K562 (cell line): ENCODE results near the gene CEP76. TPM values are rescaled to one million over a fixed set of nuclear protein-coding genes. Genes with fewer than 3 reads are reported as not detected.

Experiments
- ATAC-seq: fragments of 200-7000 bp; cut with Tn5 transposase; 3 replicates; pipeline ENCODE4 v1.9.1; 2020; ENCODE audit warnings: moderate library complexity
- BruUV-seq: library from RNA; stranded (reverse); fragments of 400-500 nt; replicated peaks from 2 replicates; lab custom pipeline; 2021; lab: Mats Ljungman, UMichigan
- CTCF ChIA-PET: fragments of 300-600 bp; formaldehyde crosslinking; extraction: SDS; loops from one replicate; lab custom pipeline; 2021; ENCODE audit warnings: low intra/inter-chr PET ratio; lab: Yijun Ruan, JAX
- POLR2A ChIA-PET: fragments of 300-600, 350-650 bp; sonication (Branson Sonifier 250); formaldehyde crosslinking; extraction: SDS; loops from one replicate; lab custom pipeline; 2021; ENCODE audit warnings: antibody characterized with exemption, inconsistent platforms; lab: Yijun Ruan, JAX
- DNase-seq, 4 experiments: peaks; one replicate each; pipeline versions ENCODE4 v3.0.0 to v3.0.0-alpha.2; 2011 to 2018; ENCODE audit warnings: low spot score in 3 of 4, mixed read lengths in 3 of 4; ENCODE audit errors: extremely low read depth in 1 of 4
- FAIRE-seq: peaks from 2 replicates; lab custom pipeline; 2011; peaks lifted over from hg19 to GRCh38; lab: Jason Lieb, UNC
- H2AFZ ChIP-seq: 2 replicates; pipeline ENCODE4 v1.6.0; 2011; ENCODE audit warnings: low read depth, low read length, control low read depth, inconsistent platforms
- H3K27ac ChIP-seq: fragments of 200-600 bp; 3 replicates; pipeline ENCODE4 v1.8.0; 2011; ENCODE audit warnings: low read depth, mild to moderate bottlenecking, control low read depth, inconsistent platforms, low read length, moderate library complexity, mixed read lengths; ENCODE audit errors: extremely low read depth
- H3K27me3 ChIP-seq, 2 experiments: fragments of 300-600 bp in 1 of 2; 2 replicates in 1 of 2; 3 replicates in 1 of 2; pipeline versions ENCODE4 v1.6.0 to v1.8.0; 2011; ENCODE audit warnings: inconsistent platforms in 2 of 2, low read length in 2 of 2, mild to moderate bottlenecking in 1 of 2, mixed read lengths in 1 of 2, moderate library complexity in 1 of 2; ENCODE audit not compliant: control insufficient read depth in 2 of 2, insufficient read depth in 2 of 2
- H3K36me3 ChIP-seq: fragments of 300-600 bp; 3 replicates; pipeline ENCODE4 v1.8.0; 2011; ENCODE audit warnings: mild to moderate bottlenecking, low read length, inconsistent platforms; ENCODE audit not compliant: control insufficient read depth, insufficient read depth
- H3K4me1 ChIP-seq, 2 experiments: fragments of 200-600 bp in 1 of 2; replicated peaks in 1 of 2; 2 replicates in 1 of 2; 3 replicates in 1 of 2; pipeline versions ENCODE4 v1.5.1 to v1.8.0; 2011; ENCODE audit warnings: inconsistent platforms in 2 of 2, low read length in 2 of 2, mild to moderate bottlenecking in 1 of 2, mixed read lengths in 1 of 2, moderate library complexity in 1 of 2; ENCODE audit not compliant: control insufficient read depth in 2 of 2, insufficient read depth in 2 of 2
- H3K4me2 ChIP-seq: 2 replicates; pipeline ENCODE4 v1.6.1; 2011; ENCODE audit warnings: low read length, control low read depth, inconsistent platforms, mixed read lengths; ENCODE audit not compliant: insufficient read depth
- H3K4me3 ChIP-seq: fragments of 200-600 bp; sonication (generic), shearing (Covaris generic); 2 replicates; pipeline ENCODE4 v1.5.1; 2016; ENCODE audit warnings: control low read depth, inconsistent platforms
- H3K79me2 ChIP-seq: fragments of 200-600 bp; 3 replicates; pipeline ENCODE4 v1.8.0; 2011; ENCODE audit warnings: low read length, inconsistent platforms; ENCODE audit not compliant: control insufficient read depth, insufficient read depth
- H3K9ac ChIP-seq, 2 experiments: 2 replicates each; pipeline versions ENCODE4 v1.6.0 to v1.6.1; 2011; ENCODE audit warnings: low read depth in 2 of 2, low read length in 2 of 2, control low read depth in 1 of 2, inconsistent platforms in 1 of 2, mild to moderate bottlenecking in 1 of 2, mixed read lengths in 1 of 2; ENCODE audit not compliant: insufficient read depth in 1 of 2
- H3K9me1 ChIP-seq: one replicate; pipeline ENCODE4 v1.6.0; 2011; ENCODE audit warnings: inconsistent platforms, mild to moderate bottlenecking, low read length, moderate library complexity; ENCODE audit not compliant: control insufficient read depth, insufficient read depth
- H3K9me3 ChIP-seq: replicated peaks from 2 replicates; pipeline ENCODE4 v1.5.1; 2011; ENCODE audit warnings: low read depth, low read length, inconsistent platforms; ENCODE audit not compliant: control insufficient read depth, insufficient read depth
- H4K20me1 ChIP-seq: replicated peaks from 2 replicates; pipeline ENCODE4 v1.6.1; 2011; ENCODE audit warnings: low read length, inconsistent platforms, mixed read lengths; ENCODE audit not compliant: control insufficient read depth, insufficient read depth
- ATF7 ChIP-seq: fragments of 450-650 bp; IDR thresholded peaks from 2 replicates; pipeline ENCODE4 v1.7.1; 2014; ENCODE audit warnings: mild to moderate bottlenecking, moderate library complexity
- CBFB ChIP-seq: sonication (generic); formaldehyde crosslinking; IDR thresholded peaks from 2 replicates; pipeline ENCODE4 v1.4.0; 2020; ENCODE audit warnings: mild to moderate bottlenecking, missing genetic modification reagents
- FIP1L1 ChIP-seq: fragments of 200-400 bp; formaldehyde crosslinking; IDR thresholded peaks from 2 replicates; pipeline ENCODE4 v1.6.1; 2018; ENCODE audit warnings: mild to moderate bottlenecking, low read depth, low read length; ENCODE audit not compliant: poor library complexity, severe bottlenecking
- FOXM1 ChIP-seq, 2 experiments: fragments of 450-650 bp in 1 of 2; sonication (generic) in 1 of 2; formaldehyde crosslinking in 1 of 2; IDR thresholded peaks; 2 replicates each; pipeline versions ENCODE4 v1.6.1 to v1.9.0; 2017 to 2022; ENCODE audit warnings: low read depth in 2 of 2, mild to moderate bottlenecking in 2 of 2, missing genetic modification reagents in 1 of 2, moderate library complexity in 1 of 2
- GABPB2 ChIP-seq: fragments of 250-450 bp; sonication (Bioruptor Pico); conservative IDR thresholded peaks from 2 replicates; pipeline ENCODE4 v1.5.1; 2021; ENCODE audit warnings: mild to moderate bottlenecking
- KDM1A ChIP-seq, 2 experiments: fragments of 450-650 bp; IDR thresholded peaks; 2 replicates each; pipeline ENCODE4 v1.6.1; 2016; ENCODE audit warnings: mild to moderate bottlenecking in 2 of 2
- MYBL2 ChIP-seq, 2 experiments: fragments of 450-650 bp in 1 of 2; sonication (generic) in 1 of 2; formaldehyde crosslinking in 1 of 2; IDR thresholded peaks; 2 replicates each; pipeline versions ENCODE4 v1.6.1 to v1.8.1; 2017 to 2022; ENCODE audit warnings: borderline replicate concordance in 1 of 2, inconsistent platforms in 1 of 2, low read depth in 1 of 2, mild to moderate bottlenecking in 1 of 2, missing genetic modification reagents in 1 of 2, moderate library complexity in 1 of 2
- POLR2AphosphoS5 ChIP-seq: IDR thresholded peaks from 2 replicates; pipeline ENCODE4 v1.6.1; 2011; ENCODE audit warnings: mild to moderate bottlenecking, low read depth, low read length, moderate library complexity; ENCODE audit not compliant: control insufficient read depth, insufficient read depth
- SAFB ChIP-seq: fragments of 200-400 bp; formaldehyde crosslinking; IDR thresholded peaks from 2 replicates; pipeline ENCODE4 v1.6.1; 2017; ENCODE audit warnings: low read depth, low read length, borderline replicate concordance
- SIN3A ChIP-seq, 2 experiments: fragments of 150-350 bp in 1 of 2; IDR thresholded peaks; 2 replicates each; pipeline ENCODE4 v1.6.1; 2011 to 2016; ENCODE audit warnings: borderline replicate concordance in 2 of 2, low read depth in 2 of 2, low read length in 2 of 2, mild to moderate bottlenecking in 2 of 2, moderate library complexity in 2 of 2; ENCODE audit not compliant: control insufficient read depth in 1 of 2
- SOX6 ChIP-seq: fragments of 450-650 bp; IDR thresholded peaks from 2 replicates; pipeline ENCODE4 v1.6.1; 2014; ENCODE audit warnings: mild to moderate bottlenecking
- SRF ChIP-seq, 2 experiments: fragments of 250-450, 450-650 bp in 1 of 2; sonication (Bioruptor Pico) in 1 of 2; sonication (generic) in 1 of 2; formaldehyde crosslinking; IDR thresholded peaks; 2 replicates each; pipeline versions ENCODE4 v1.5.0 to v1.5.1; 2020 to 2022; ENCODE audit warnings: mild to moderate bottlenecking in 1 of 2, missing genetic modification reagents in 1 of 2
- SRSF3 ChIP-seq: fragments of 200-400 bp; formaldehyde crosslinking; IDR thresholded peaks from 2 replicates; pipeline ENCODE4 v1.6.1; 2016; ENCODE audit warnings: mild to moderate bottlenecking, low read length, moderate library complexity; ENCODE audit not compliant: insufficient read depth
- YY1 ChIP-seq, 3 experiments: IDR thresholded peaks; 2 replicates each; pipeline ENCODE4 v1.6.1; 2011; ENCODE audit warnings: low read length in 2 of 3, mild to moderate bottlenecking in 2 of 3, moderate library complexity in 2 of 3, borderline replicate concordance in 1 of 3, control low read depth in 1 of 3, low read depth in 1 of 3; ENCODE audit not compliant: insufficient read depth in 3 of 3, insufficient replicate concordance in 2 of 3, control insufficient read depth in 1 of 3, insufficient read length in 1 of 3; ENCODE audit errors: extremely low read depth in 1 of 3
- ZNF23 ChIP-seq: fragments of 250-450 bp; sonication (Bioruptor Pico); IDR thresholded peaks from 2 replicates; pipeline ENCODE4 v1.4.0; 2020; ENCODE audit warnings: mild to moderate bottlenecking
- ZNF280A ChIP-seq: fragments of 450-650 bp; IDR thresholded peaks from 2 replicates; pipeline ENCODE4 v1.6.1; 2018; ENCODE audit warnings: mild to moderate bottlenecking, low read depth; ENCODE audit not compliant: partially characterized antibody
- WGBS: fragments of 100-300 bp; shearing (Covaris generic); methylation state at CpG from one replicate; pipeline ENCODE4 v1.1.6; 2016; ENCODE audit warnings: low coverage, mixed read lengths; ENCODE audit not compliant: insufficient coverage; ENCODE audit errors: missing lambda C conversion rate; 5-methylcytosine and 5-hydroxymethylcytosine counted together
- in situ Hi-C: fragments of 300-500 bp; cut with MboI; formaldehyde crosslinking; loops from 4 replicates; pipeline ENCODE4 v1.15.0; 2018; ENCODE audit warnings: inconsistent platforms, mixed read lengths
- intact Hi-C: fragments of 100-400 bp; cut with micrococcal nuclease; formaldehyde crosslinking; loops from 2 replicates; pipeline ENCODE4 v1.14.2; 2022
- polyA plus RNA-seq, 8 experiments: library from polyadenylated mRNA; depleted of rRNA in 4 of 8; stranded (reverse) in 5 of 8; unstranded in 3 of 8; fragments of >200 nt; fragmentation: Nextera tagmentation in 2 of 8; fragmentation: Illumina TruSeq in 1 of 8; extraction: Ambion mirVana in 2 of 8; extraction: Trizol in 1 of 8; gene quantifications; 2 replicates each; pipeline versions ENCODE4 v1.2.1 to v1.2.3, GENCODE V29; 2011 to 2014; ENCODE audit warnings: inconsistent platforms in 1 of 8, missing spikeins in 1 of 8
- total RNA-seq, 7 experiments: library from RNA; depleted of rRNA in 6 of 7; stranded (reverse); fragments of >200 nt in 6 of 7; fragmentation: Illumina TruSeq in 2 of 7; extraction: Trizol in 2 of 7; gene quantifications; 2 replicates each; pipeline versions ENCODE4 v1.2.1 to v1.2.3, GENCODE V29; 2011 to 2021; ENCODE audit warnings: low replicate concordance in 1 of 7
- TF ChIP-seq, protein P1 (sequence below): sonication (generic); formaldehyde crosslinking; IDR thresholded peaks from 2 replicates; pipeline ENCODE4 v1.8.0; 2023; ENCODE audit warnings: mild to moderate bottlenecking, missing genetic modification reagents

Gene CEP76
- total and polyA plus RNA-seq, 9 of the 15 experiments (the other 6 are each of a cell fraction or from before 2014, with no cell fraction given): 5.3 to 27.3 (median 19.3) TPM

DNA sequence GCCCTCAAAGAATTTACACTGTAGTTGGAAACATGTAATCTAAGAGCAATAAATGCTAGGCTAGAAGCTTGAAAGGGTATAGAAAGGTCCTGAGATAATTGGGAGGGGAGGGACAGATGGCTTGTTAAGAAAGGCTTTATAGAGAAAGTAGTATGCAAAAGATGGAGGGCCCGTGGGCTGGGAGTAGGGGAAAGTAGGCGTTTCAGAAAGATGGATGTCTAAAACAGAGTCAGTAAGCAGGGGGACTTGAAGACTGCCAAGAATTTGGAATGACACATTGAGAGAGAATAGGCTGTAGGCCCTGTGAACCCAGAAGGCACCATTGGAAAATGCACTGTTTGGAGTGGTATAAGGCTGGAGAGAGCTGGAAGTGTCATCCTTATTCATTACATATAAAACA, 1.1 kb upstream of the CEP76 start:
- Histone ChIP-seq H3K9ac (peak overlapping the region; percentile 98 to 99), H3K9me1 (no peaks in the 10 kb centered on the region), H3K27me3 (no peaks in the 10 kb centered on the region), H3K4me1 (peaks cover 14 to 15% of the 10 kb centered on the region in 2 experiments), H3K9me3 (no peaks in the 10 kb centered on the region), H3K79me2 (peaks cover 76% of the 10 kb centered on the region), H2AFZ (0 out of 2 replicates have a peak overlapping the region, but pooled peaks have one; percentile 94), H3K36me3 (peaks cover 60% of the 10 kb centered on the region), H4K20me1 (peaks cover 2% of the 10 kb centered on the region; the same call in 1 of the 2 replicates), H3K4me3 (peak overlapping the region; percentile 87), H3K27ac (peak overlapping the region; percentile 97), H3K4me2 (peak overlapping the region; percentile 97)
- DNase-seq (peak in 1 of 4 experiments; percentile 34), ATAC-seq (peak; percentile 12), FAIRE-seq (no peak)
- in situ Hi-C loops: no loop called here
- CTCF ChIA-PET: no interaction called here
- WGBS: 0% methylated on average over 2 of the region's 2 CpGs
- intact Hi-C loops: no loop called here
- BruUV-seq: TSS peak; percentile 75
- POLR2A ChIA-PET: interaction anchor here (0.6 to 1.6 kb wide), 4 partner anchors 11 to 289 kb away, joined by 3 to 5 read pairs (median 4); no protein-coding TSS in a partner anchor
- TF ChIP-seq ZNF280A (no peak), FOXM1 (IDR thresholded peaks at IDR 0.05; ENCODE audit: low read depth) (no peak), FOXM1 (CRISPR knock-in tag; IDR thresholded peaks at IDR 0.05; ENCODE audit: low read depth) (no peak), YY1 (IDR thresholded peaks at IDR 0.05; ENCODE audit: borderline replicate concordance in 1 of 3, control insufficient read depth in 1 of 3, extremely low read depth in 1 of 3, insufficient read depth in 3 of 3, insufficient read length in 1 of 3, insufficient replicate concordance in 2 of 3, low read depth in 1 of 3, low read length in 2 of 3) (peak in 1 of 3 experiments; percentile 65), SRF (CRISPR knock-in tag; IDR thresholded peaks at IDR 0.05) (no peak), FIP1L1 (no peak), GABPB2 (CRISPR knock-in tag) (no peak), POLR2AphosphoS5 (no peak), ATF7 (peak; percentile 30; the same call in 1 of the 2 replicates), SAFB (no peak), KDM1A (IDR thresholded peaks at IDR 0.05) (no peak), SRSF3 (no peak), SOX6 (no peak), MYBL2 (IDR thresholded peaks at IDR 0.05; ENCODE audit: low read depth) (no peak), MYBL2 (CRISPR knock-in tag; IDR thresholded peaks at IDR 0.05; ENCODE audit: borderline replicate concordance) (no peak), CBFB (CRISPR knock-in tag) (no peak), SIN3A (IDR thresholded peaks at IDR 0.05; ENCODE audit: borderline replicate concordance in 2 of 2, control insufficient read depth in 1 of 2, low read depth in 2 of 2, low read length in 2 of 2) (0 out of 4 replicates have a peak, but pooled peaks of 1 of the 2 experiments have one; percentile 43), ZNF23 (no peak)
- TF ChIP-seq, protein P1, sequence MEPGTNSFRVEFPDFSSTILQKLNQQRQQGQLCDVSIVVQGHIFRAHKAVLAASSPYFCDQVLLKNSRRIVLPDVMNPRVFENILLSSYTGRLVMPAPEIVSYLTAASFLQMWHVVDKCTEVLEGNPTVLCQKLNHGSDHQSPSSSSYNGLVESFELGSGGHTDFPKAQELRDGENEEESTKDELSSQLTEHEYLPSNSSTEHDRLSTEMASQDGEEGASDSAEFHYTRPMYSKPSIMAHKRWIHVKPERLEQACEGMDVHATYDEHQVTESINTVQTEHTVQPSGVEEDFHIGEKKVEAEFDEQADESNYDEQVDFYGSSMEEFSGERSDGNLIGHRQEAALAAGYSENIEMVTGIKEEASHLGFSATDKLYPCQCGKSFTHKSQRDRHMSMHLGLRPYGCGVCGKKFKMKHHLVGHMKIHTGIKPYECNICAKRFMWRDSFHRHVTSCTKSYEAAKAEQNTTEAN (CRISPR knock-in tag): no peak
